Right lobe of liver (tissue), 6 donors: ENCODE measurements around the gene PDGFD. TPM values are rescaled to one million over a fixed set of nuclear protein-coding genes. Genes with fewer than 3 reads are reported as not detected.

Experiments used
- ATAC-seq, 4 donors: fragments of 200-7000 bp; cut with Tn5 transposase; one replicate each; pipeline ENCODE4 v1.9.1; 2020; ENCODE audit warnings: mild to moderate bottlenecking in 4 of 4, moderate library complexity in 4 of 4
- DNase-seq, 3 donors: peaks; one replicate each; pipeline ENCODE4 v3.0.0-alpha.2; 2020
- H3K27ac ChIP-seq, 3 donors: fragments of 200-600 bp; one replicate each; pipeline ENCODE4 v1.8.0; 2022
- H3K27me3 ChIP-seq, 2 donors: fragments of 200-600 bp; one replicate each; pipeline ENCODE4 v1.8.0; 2022
- H3K36me3 ChIP-seq, 4 donors: fragments of 200-600 bp; sonication (generic) in 1 of 4; one replicate each; pipeline versions ENCODE4 v1.5.1 to v1.8.0; 2017 to 2022; ENCODE audit warnings: control low read depth in 1 of 4
- H3K4me1 ChIP-seq, 4 donors: fragments of 200-600 bp; sonication (generic) in 1 of 4; one replicate each; pipeline versions ENCODE4 v1.5.1 to v1.8.0; 2017 to 2022; ENCODE audit warnings: control low read depth in 1 of 4
- H3K4me3 ChIP-seq, 3 donors: fragments of 200-600 bp; one replicate each; pipeline ENCODE4 v1.8.0; 2022
- H3K9me3 ChIP-seq, 4 donors: fragments of 200-600 bp; sonication (generic) in 1 of 4; one replicate each; pipeline versions ENCODE4 v1.5.1 to v1.8.0; 2017 to 2022; ENCODE audit warnings: control low read depth in 1 of 4
- POLR2A ChIP-seq: fragments of 450-650 bp; IDR thresholded peaks from one replicate; pipeline ENCODE4 v1.6.1; 2017; ENCODE audit warnings: antibody characterized with exemption, mild to moderate bottlenecking
- WGBS: methylation state at CpG from one replicate; pipeline ENCODE4 v1.1.6; 2018; ENCODE audit warnings: low coverage, low lambda C conversion rate; ENCODE audit not compliant: insufficient coverage; ENCODE audit errors: missing lambda C conversion rate; 5-methylcytosine and 5-hydroxymethylcytosine counted together
- intact Hi-C, 2 donors: fragments of 100-400 bp; cut with DNase I; formaldehyde crosslinking; loops; one replicate each; pipeline versions ENCODE4 v1.11.2 to v1.14.1; 2022
- long read RNA-seq: library from polyadenylated mRNA; unstranded; transcript quantifications from one replicate; pipeline ENCODE4 v2.0.0, GENCODE V29; 2019
- total RNA-seq, 6 experiments: library from RNA; depleted of rRNA in 2 of 6; stranded (reverse); fragments of >200 nt in 2 of 6; fragmentation: NEBNext Ultra II Directional in 3 of 6; extraction: Animal tissue kit (Norgen Biotek cat#: 25700) in 3 of 6; gene quantifications; one replicate each; pipeline versions ENCODE4 v1.1.0 to v1.2.4, GENCODE V29; 2016 to 2023
- TF ChIP-seq, protein P1 (sequence below), 4 donors: fragments of 200-600 bp in 3 of 4; fragments of 450-650 bp in 1 of 4; IDR thresholded peaks; one replicate each; pipeline versions ENCODE4 v1.5.1 to v1.8.0; 2016 to 2022; ENCODE audit warnings: antibody characterized with exemption in 4 of 4, mild to moderate bottlenecking in 2 of 4
- donor health status: DM: no; HTN: yes; CAD: no.
- donor health status: DM: no; HTN: no; CAD: no.
- donor health status: DM: no; HTN: no; CAD: no.
- donor health status: DM: no; HTN: yes; CAD: no.
- donor health status: DM: no; HTN: yes; CAD: no.

PDGFD gene
- 1 to 10 TPM in 5 of 6 experiments, under 1 TPM in 1; 0.84 to 1.6 (median 1.1) TPM for total RNA-seq
- long read RNA-seq, result 0 reads

DNA sequence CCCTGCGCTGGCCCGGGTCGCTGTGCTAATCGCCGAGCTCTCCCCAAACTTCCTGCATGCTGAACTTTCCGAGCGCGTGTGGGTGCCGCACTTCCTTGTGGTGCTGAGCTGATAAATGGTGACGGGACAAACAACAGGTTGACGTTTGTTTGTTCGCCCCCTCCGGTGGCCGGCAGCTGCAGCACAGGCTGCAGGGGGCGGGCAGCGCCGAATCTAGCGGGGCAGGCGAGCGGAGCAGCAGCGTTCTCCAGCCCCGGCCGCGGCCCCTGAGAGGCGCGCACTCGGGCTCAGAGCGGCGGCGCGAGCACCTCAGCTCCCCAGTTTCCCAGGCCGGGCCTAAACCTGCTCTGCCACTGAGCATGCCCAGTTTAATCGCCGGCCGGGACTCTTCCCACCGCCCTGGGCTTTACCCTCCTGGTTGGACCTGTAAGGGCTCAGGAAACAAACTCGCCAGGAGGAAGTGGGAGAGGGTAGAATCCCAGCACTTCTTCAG lies at the start of gene PDGFD:
TSS of gene PDGFD (minus strand) at position 120 of the 493 bp plus-strand sequence.
- Histone ChIP-seq H3K36me3 (no peaks in the 10 kb centered on the region), H3K4me1 (no peaks in the 10 kb centered on the region), H3K9me3 (no peaks in the 10 kb centered on the region), H3K27me3 (no peaks in the 10 kb centered on the region), H3K4me3 (peak within 1 kb of the TSS; percentile 20 to 45 (median 36)), H3K27ac (peak within 1 kb of the TSS in 1 of 3 donors; percentile 10)
- DNase-seq (peak; percentile 46 to 62 (median 58)), ATAC-seq (peak; percentile 84 to 91 (median 89))
- TF ChIP-seq, protein P1, sequence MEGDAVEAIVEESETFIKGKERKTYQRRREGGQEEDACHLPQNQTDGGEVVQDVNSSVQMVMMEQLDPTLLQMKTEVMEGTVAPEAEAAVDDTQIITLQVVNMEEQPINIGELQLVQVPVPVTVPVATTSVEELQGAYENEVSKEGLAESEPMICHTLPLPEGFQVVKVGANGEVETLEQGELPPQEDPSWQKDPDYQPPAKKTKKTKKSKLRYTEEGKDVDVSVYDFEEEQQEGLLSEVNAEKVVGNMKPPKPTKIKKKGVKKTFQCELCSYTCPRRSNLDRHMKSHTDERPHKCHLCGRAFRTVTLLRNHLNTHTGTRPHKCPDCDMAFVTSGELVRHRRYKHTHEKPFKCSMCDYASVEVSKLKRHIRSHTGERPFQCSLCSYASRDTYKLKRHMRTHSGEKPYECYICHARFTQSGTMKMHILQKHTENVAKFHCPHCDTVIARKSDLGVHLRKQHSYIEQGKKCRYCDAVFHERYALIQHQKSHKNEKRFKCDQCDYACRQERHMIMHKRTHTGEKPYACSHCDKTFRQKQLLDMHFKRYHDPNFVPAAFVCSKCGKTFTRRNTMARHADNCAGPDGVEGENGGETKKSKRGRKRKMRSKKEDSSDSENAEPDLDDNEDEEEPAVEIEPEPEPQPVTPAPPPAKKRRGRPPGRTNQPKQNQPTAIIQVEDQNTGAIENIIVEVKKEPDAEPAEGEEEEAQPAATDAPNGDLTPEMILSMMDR (IDR thresholded peaks at IDR 0.05), result peak in 2 of 4 donors; percentile 18 to 30
- no peak for TF ChIP-seq POLR2A
- 2% methylated on average over 6 of the region's 37 CpGs for WGBS
- intact Hi-C loops, result no loop called here

DNA sequence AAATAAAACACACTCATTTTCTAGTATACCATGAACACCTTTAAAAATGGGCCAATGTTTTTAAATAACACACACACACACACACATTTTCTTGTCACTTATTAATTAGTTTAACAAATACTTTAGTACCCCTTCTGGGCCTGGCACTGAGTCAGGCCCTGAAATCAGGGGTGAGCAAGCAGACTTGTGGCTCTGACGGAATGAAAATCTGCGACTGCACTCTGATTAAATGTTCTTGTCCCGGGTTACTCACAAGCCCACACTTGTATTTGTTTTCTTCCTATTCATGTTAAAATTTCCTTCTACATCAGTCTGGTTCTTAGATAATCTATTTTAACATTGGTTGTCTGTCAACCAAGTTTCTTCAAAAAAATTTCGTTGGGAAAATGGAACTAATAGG lies 43.0 kb upstream of the PDGFD start:
- WGBS, result 52% methylated on average over 4 of the region's 4 CpGs
- Histone ChIP-seq H3K4me1 (no peaks in the 10 kb centered on the region), H3K27ac (no peak overlapping the region), H3K27me3 (no peaks in the 10 kb centered on the region), H3K4me3 (no peak overlapping the region), H3K9me3 (no peaks in the 10 kb centered on the region), H3K36me3 (no peaks in the 10 kb centered on the region)
- TF ChIP-seq, protein P1 (IDR thresholded peaks at IDR 0.05), result no peak
- TF ChIP-seq POLR2A, result no peak
- DNase-seq (no peak), ATAC-seq (no peak)
- intact Hi-C loops, result no loop called here

DNA sequence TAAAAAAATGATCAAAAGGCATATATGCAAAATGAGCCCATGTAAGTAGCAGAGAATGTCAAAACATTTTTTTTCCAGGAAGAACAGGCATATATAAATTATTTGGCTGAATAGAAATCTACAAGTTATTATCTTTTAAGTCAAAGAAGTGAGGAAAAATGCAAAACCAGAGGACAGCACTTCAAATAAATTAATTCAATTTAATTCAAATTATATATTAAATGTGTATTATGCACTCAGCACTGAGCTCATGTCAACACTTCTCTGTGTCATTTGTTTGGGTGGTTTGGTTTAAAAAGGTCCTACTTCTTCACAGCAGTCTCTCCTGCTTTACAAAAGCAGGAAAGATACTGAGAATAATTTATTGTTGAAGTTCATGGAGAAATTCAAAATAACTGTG lies 41.9 kb upstream of the PDGFD start:
- Histone ChIP-seq H3K27me3 (no peaks in the 10 kb centered on the region), H3K36me3 (no peaks in the 10 kb centered on the region), H3K27ac (no peak overlapping the region), H3K4me1 (no peaks in the 10 kb centered on the region), H3K9me3 (no peaks in the 10 kb centered on the region), H3K4me3 (no peak overlapping the region)
- DNase-seq, result no peak
- no peak for TF ChIP-seq POLR2A
- TF ChIP-seq, protein P1 (IDR thresholded peaks at IDR 0.05), result no peak
- intact Hi-C loops, result no loop called here
- no peak for ATAC-seq

- H3K4me3 ChIP-seq, result no peak overlapping the region
- ATAC-seq (no peak), DNase-seq (no peak)
- TF ChIP-seq POLR2A, result no peak
- TF ChIP-seq, protein P1 (IDR thresholded peaks at IDR 0.05), result no peak
- H3K9me3 ChIP-seq, result no peaks in the 10 kb centered on the region
- no peak overlapping the region for H3K27ac ChIP-seq
- intact Hi-C loops, result no loop called here
- no peaks in the 10 kb centered on the region for H3K36me3 ChIP-seq
- no peaks in the 10 kb centered on the region for H3K4me1 ChIP-seq
- no peaks in the 10 kb centered on the region for H3K27me3 ChIP-seq
These were observed 36.7 kb upstream of the PDGFD start for GRCh38 chr11:104200688-104201087.

GRCh38 chr11:104199053-104199452 lies 35.1 kb upstream of the PDGFD start:
- no peaks in the 10 kb centered on the region for H3K36me3 ChIP-seq
- no peak overlapping the region for H3K4me3 ChIP-seq
- intact Hi-C loops, result no loop called here
- 36% methylated on average over 1 of the region's 1 CpG for WGBS
- no peak for DNase-seq
- H3K9me3 ChIP-seq, result no peaks in the 10 kb centered on the region
- ATAC-seq, result no peak
- no peaks in the 10 kb centered on the region for H3K27me3 ChIP-seq
- no peaks in the 10 kb centered on the region for H3K4me1 ChIP-seq
- H3K27ac ChIP-seq, result no peak overlapping the region
- TF ChIP-seq, protein P1 (IDR thresholded peaks at IDR 0.05), result no peak
- TF ChIP-seq POLR2A, result no peak
